Mesendoderm (in vitro differentiated cells): Measurements from ENCODE around the gene NUDCD3.

Source experiments
- DNase-seq: peaks from one replicate; pipeline ENCODE4 v3.0.0; 2013
- H2AK5ac ChIP-seq: 2 replicates; pipeline ENCODE4 v1.6.1; 2013; ENCODE audit warnings: low read length, inconsistent platforms
- H2BK120ac ChIP-seq: 2 replicates; pipeline ENCODE4 v1.6.1; 2013; ENCODE audit warnings: low read depth, mild to moderate bottlenecking, low read length, moderate library complexity, mixed read lengths
- H2BK15ac ChIP-seq: replicated peaks from 2 replicates; pipeline ENCODE4 v1.6.1; 2013; ENCODE audit warnings: low read depth, mild to moderate bottlenecking, moderate library complexity
- H2BK5ac ChIP-seq: 2 replicates; pipeline ENCODE4 v1.6.1; 2013; ENCODE audit warnings: low read length, inconsistent platforms
- H3K18ac ChIP-seq: 2 replicates; pipeline ENCODE4 v1.6.1; 2013; ENCODE audit warnings: mild to moderate bottlenecking, low read length, mixed read lengths
- H3K23ac ChIP-seq: one replicate; pipeline ENCODE4 v1.6.1; 2013; ENCODE audit warnings: low read length
- H3K27ac ChIP-seq: 2 replicates; pipeline ENCODE4 v1.5.1; 2013; ENCODE audit warnings: low read depth, mild to moderate bottlenecking, inconsistent platforms, low read length, moderate library complexity
- H3K27me3 ChIP-seq: 2 replicates; pipeline ENCODE4 v1.6.1; 2013; ENCODE audit warnings: low read length, control low read depth, mild to moderate bottlenecking, inconsistent platforms; ENCODE audit not compliant: insufficient read depth, poor library complexity
- H3K36me3 ChIP-seq: 2 replicates; pipeline ENCODE4 v1.6.1; 2013; ENCODE audit warnings: low read length, inconsistent platforms; ENCODE audit not compliant: control insufficient read depth, insufficient read depth
- H3K4ac ChIP-seq: one replicate; pipeline ENCODE4 v1.6.1; 2013; ENCODE audit warnings: low read depth, mild to moderate bottlenecking, low read length, moderate library complexity
- H3K4me1 ChIP-seq: 2 replicates; pipeline ENCODE4 v1.6.1; 2013; ENCODE audit warnings: low read depth, low read length, inconsistent platforms; ENCODE audit not compliant: control insufficient read depth
- H3K4me2 ChIP-seq: 2 replicates; pipeline ENCODE4 v1.6.1; 2013; ENCODE audit warnings: low read length
- H3K4me3 ChIP-seq: 2 replicates; pipeline ENCODE4 v1.5.1; 2013; ENCODE audit warnings: mild to moderate bottlenecking, low read length
- H3K56ac ChIP-seq: one replicate; pipeline ENCODE4 v1.6.1; 2013; ENCODE audit warnings: low read length
- H3K79me1 ChIP-seq: 2 replicates; pipeline ENCODE4 v1.6.1; 2013; ENCODE audit warnings: low read length, inconsistent platforms
- H3K79me2 ChIP-seq: 2 replicates; pipeline ENCODE4 v1.6.1; 2013; ENCODE audit warnings: mild to moderate bottlenecking, low read length; ENCODE audit not compliant: control insufficient read depth, insufficient read depth
- H3K9ac ChIP-seq: 2 replicates; pipeline ENCODE4 v1.6.1; 2013; ENCODE audit warnings: low read length, inconsistent platforms
- H4K5ac ChIP-seq: one replicate; pipeline ENCODE4 v1.6.1; 2013; ENCODE audit warnings: low read length
- H4K8ac ChIP-seq: one replicate; pipeline ENCODE4 v1.6.1; 2013; ENCODE audit warnings: low read depth, mild to moderate bottlenecking, control low read depth, low read length, moderate library complexity
- WGBS: extraction: QIAGEN DNeasy Blood & Tissue Kit; methylation state at CpG from one replicate; pipeline ENCODE4 v1.1.7; 2013; ENCODE audit warnings: low lambda C conversion rate, missing lambda C conversion rate; ENCODE audit not compliant: insufficient coverage; ENCODE audit errors: extremely low coverage; 5-methylcytosine and 5-hydroxymethylcytosine counted together

The NUDCD3 gene

DNA sequence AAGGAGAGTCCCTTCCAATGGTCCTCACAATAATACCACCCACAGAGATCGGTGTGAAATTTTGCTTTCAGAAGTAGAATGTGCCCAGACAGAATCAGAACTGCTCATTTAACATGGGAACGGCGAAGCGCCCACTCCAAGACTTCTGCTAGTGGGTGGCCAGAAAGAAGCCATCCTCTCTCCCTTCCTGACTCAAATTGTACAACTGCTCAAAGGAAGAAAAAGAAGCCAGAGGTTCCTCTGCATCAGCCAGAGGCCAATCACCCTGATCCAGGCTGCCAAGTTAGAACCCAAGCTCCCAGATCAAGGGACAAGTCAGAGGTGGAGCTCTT is 23.3 kb downstream of the NUDCD3 start:
- peaks cover 4% of the 10 kb centered on the region for H3K36me3 ChIP-seq
- no peak overlapping the region for H3K4me2 ChIP-seq

GRCh38 chr7:44466300-44467216 is 23.9 kb downstream of the NUDCD3 start:
- no peaks in the 10 kb centered on the region for H3K27me3 ChIP-seq
- no peak overlapping the region for H2AK5ac ChIP-seq
- H3K79me2 ChIP-seq, result peaks cover 27% of the 10 kb centered on the region
- H4K8ac ChIP-seq, result no peak overlapping the region
- H3K36me3 ChIP-seq, result peaks cover 4% of the 10 kb centered on the region
- H3K4me3 ChIP-seq, result no peak overlapping the region
- H3K18ac ChIP-seq, result no peak overlapping the region
- H3K4ac ChIP-seq, result no peak overlapping the region
- no peak for DNase-seq
- no peak overlapping the region for H3K56ac ChIP-seq
- no peak overlapping the region for H2BK15ac ChIP-seq
- H2BK5ac ChIP-seq, result no peak overlapping the region
- H3K23ac ChIP-seq, result no peak overlapping the region
- peaks cover 30% of the 10 kb centered on the region for H3K79me1 ChIP-seq
- H2BK120ac ChIP-seq, result no peak overlapping the region
- H4K5ac ChIP-seq, result no peak overlapping the region
- no peak overlapping the region for H3K9ac ChIP-seq
- WGBS, result no CpG with 5 or more reads among the region's 4 CpGs
- no peaks in the 10 kb centered on the region for H3K4me1 ChIP-seq
- no peak overlapping the region for H3K4me2 ChIP-seq
- no peak overlapping the region for H3K27ac ChIP-seq

More for the DNA sequence above, 23.3 kb downstream of the NUDCD3 start:
- no peaks in the 10 kb centered on the region for H3K27me3 ChIP-seq
- no peak overlapping the region for H3K27ac ChIP-seq
- H3K23ac ChIP-seq, result no peak overlapping the region
- H2BK15ac ChIP-seq, result no peak overlapping the region
- H2BK120ac ChIP-seq, result no peak overlapping the region
- no peak overlapping the region for H3K9ac ChIP-seq
- no peak overlapping the region for H3K4ac ChIP-seq
- H3K4me1 ChIP-seq, result no peaks in the 10 kb centered on the region
- no peak for DNase-seq
- H3K79me1 ChIP-seq, result peaks cover 29% of the 10 kb centered on the region
- H3K4me3 ChIP-seq, result no peak overlapping the region
- no peak overlapping the region for H3K18ac ChIP-seq
- H3K79me2 ChIP-seq, result peaks cover 26% of the 10 kb centered on the region
- no peak overlapping the region for H2AK5ac ChIP-seq
- WGBS, result no CpG with 5 or more reads among the region's 4 CpGs
- no peak overlapping the region for H4K8ac ChIP-seq
- no peak overlapping the region for H4K5ac ChIP-seq
- no peak overlapping the region for H2BK5ac ChIP-seq
- no peak overlapping the region for H3K56ac ChIP-seq

- H2BK120ac ChIP-seq, result no peak overlapping the region
- no peak overlapping the region for H3K4me2 ChIP-seq
- WGBS, result no CpG with 5 or more reads among the region's 5 CpGs
- no peak overlapping the region for H3K4me3 ChIP-seq
- H3K18ac ChIP-seq, result no peak overlapping the region
- no peak overlapping the region for H3K9ac ChIP-seq
- no peak overlapping the region for H4K5ac ChIP-seq
- H2BK5ac ChIP-seq, result no peak overlapping the region
- H2BK15ac ChIP-seq, result no peak overlapping the region
- H3K4me1 ChIP-seq, result no peaks in the 10 kb centered on the region
- no peak overlapping the region for H3K56ac ChIP-seq
- H2AK5ac ChIP-seq, result no peak overlapping the region
- no peaks in the 10 kb centered on the region for H3K27me3 ChIP-seq
- DNase-seq, result no peak
- H3K79me2 ChIP-seq, result peaks cover 24% of the 10 kb centered on the region
- peaks cover 28% of the 10 kb centered on the region for H3K79me1 ChIP-seq
- no peak overlapping the region for H3K23ac ChIP-seq
- peaks cover 2% of the 10 kb centered on the region for H3K36me3 ChIP-seq
- H3K27ac ChIP-seq, result no peak overlapping the region
- H4K8ac ChIP-seq, result no peak overlapping the region
- no peak overlapping the region for H3K4ac ChIP-seq
Observed at GRCh38 chr7:44465490-44465889, 25.0 kb downstream of the NUDCD3 start.

- no peak overlapping the region for H2BK5ac ChIP-seq
- peaks cover 25% of the 10 kb centered on the region for H3K79me1 ChIP-seq
- no peak overlapping the region for H3K4me3 ChIP-seq
- H3K4ac ChIP-seq, result no peak overlapping the region
- H3K79me2 ChIP-seq, result peaks cover 18% of the 10 kb centered on the region
- H3K56ac ChIP-seq, result no peak overlapping the region
- no CpG with 5 or more reads among the region's 1 CpG for WGBS
- H3K27me3 ChIP-seq, result no peaks in the 10 kb centered on the region
- H3K4me2 ChIP-seq, result no peak overlapping the region
- H4K8ac ChIP-seq, result no peak overlapping the region
- no peak overlapping the region for H2AK5ac ChIP-seq
- no peak overlapping the region for H3K23ac ChIP-seq
- H2BK15ac ChIP-seq, result no peak overlapping the region
- no peak overlapping the region for H3K9ac ChIP-seq
- no peak overlapping the region for H4K5ac ChIP-seq
- no peak for DNase-seq
- no peak overlapping the region for H3K27ac ChIP-seq
- no peak overlapping the region for H2BK120ac ChIP-seq
- H3K36me3 ChIP-seq, result peaks cover 2% of the 10 kb centered on the region
- no peak overlapping the region for H3K18ac ChIP-seq
- no peaks in the 10 kb centered on the region for H3K4me1 ChIP-seq
Observed at GRCh38 chr7:44463169-44463808, 27.2 kb downstream of the NUDCD3 start.

DNA sequence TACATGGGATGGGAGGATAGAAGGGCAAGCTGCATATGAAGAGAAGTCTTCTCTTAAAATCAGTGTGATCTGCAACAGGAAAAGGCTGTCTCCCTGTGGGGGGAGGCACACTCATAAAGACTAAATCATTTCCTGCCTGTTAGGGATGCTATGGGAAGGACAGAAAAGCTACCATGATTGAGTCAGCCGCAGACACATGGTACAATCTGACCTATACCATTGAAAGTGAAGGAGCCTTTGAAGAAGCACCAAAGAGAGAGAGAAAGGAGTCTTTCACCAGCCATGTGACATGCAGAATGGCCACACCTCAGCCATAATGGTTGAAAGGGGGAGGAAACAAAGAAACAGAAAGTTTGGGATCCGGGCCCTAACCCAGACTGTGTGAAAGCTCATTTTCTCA is 29.1 kb downstream of the NUDCD3 start:
- H2AK5ac ChIP-seq, result no peak overlapping the region
- no peak overlapping the region for H2BK120ac ChIP-seq
- H4K8ac ChIP-seq, result no peak overlapping the region
- no peak overlapping the region for H3K56ac ChIP-seq
- peaks cover 15% of the 10 kb centered on the region for H3K79me2 ChIP-seq
- H3K4me3 ChIP-seq, result no peak overlapping the region
- DNase-seq, result peak; percentile 44
- H3K79me1 ChIP-seq, result peaks cover 19% of the 10 kb centered on the region
- no peaks in the 10 kb centered on the region for H3K36me3 ChIP-seq
- H3K18ac ChIP-seq, result no peak overlapping the region
- H3K9ac ChIP-seq, result no peak overlapping the region
- no peak overlapping the region for H3K27ac ChIP-seq
- H3K4me1 ChIP-seq, result no peaks in the 10 kb centered on the region
- no peak overlapping the region for H3K23ac ChIP-seq
- no peak overlapping the region for H3K4ac ChIP-seq
- no peak overlapping the region for H3K4me2 ChIP-seq
- no peak overlapping the region for H4K5ac ChIP-seq
- no CpG with 5 or more reads among the region's 2 CpGs for WGBS
- H2BK15ac ChIP-seq, result no peak overlapping the region
- H2BK5ac ChIP-seq, result no peak overlapping the region
- H3K27me3 ChIP-seq, result no peaks in the 10 kb centered on the region
